Measurements from ENCODE around the gene PCAT7. TPM values are rescaled to one million over a fixed set of nuclear protein-coding genes. Genes with fewer than 3 reads are reported as not detected.

The PCAT7 gene
- polyA plus RNA-seq, 2 of the 4 experiments (the other 2 are of a cell fraction): 2.1 to 2.8 TPM

GRCh38 chr9:94526951-94527350 is 27.9 kb upstream of the PCAT7 start (continued):
- TF ChIP-seq CHD4 (IDR thresholded peaks at IDR 0.05; ENCODE audit: borderline replicate concordance): no peak
- no peak for TF ChIP-seq HOXA7 (CRISPR knock-in tag; IDR thresholded peaks at IDR 0.05)
- no peak for TF ChIP-seq CBX8 (IDR thresholded peaks at IDR 0.05)
- no peak for TF ChIP-seq MAZ (IDR thresholded peaks at IDR 0.05; ENCODE audit: borderline replicate concordance, low read depth, low read length)
- no peak for TF ChIP-seq EHMT2 (IDR thresholded peaks at IDR 0.05; ENCODE audit: low read depth)
- TF ChIP-seq NFE2L2 (conservative IDR thresholded peaks at IDR 0.05; ENCODE audit: low read length): no peak
- no peak for TF ChIP-seq ATOH8 (CRISPR knock-in tag; IDR thresholded peaks at IDR 0.05; ENCODE audit: low read depth)
- TF ChIP-seq, protein P1, sequence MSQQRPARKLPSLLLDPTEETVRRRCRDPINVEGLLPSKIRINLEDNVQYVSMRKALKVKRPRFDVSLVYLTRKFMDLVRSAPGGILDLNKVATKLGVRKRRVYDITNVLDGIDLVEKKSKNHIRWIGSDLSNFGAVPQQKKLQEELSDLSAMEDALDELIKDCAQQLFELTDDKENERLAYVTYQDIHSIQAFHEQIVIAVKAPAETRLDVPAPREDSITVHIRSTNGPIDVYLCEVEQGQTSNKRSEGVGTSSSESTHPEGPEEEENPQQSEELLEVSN (IDR thresholded peaks at IDR 0.05; ENCODE audit: borderline replicate concordance, low read depth): no peak

GRCh38 chr9:94528886-94529285 is 26.0 kb upstream of the PCAT7 start:
- ChIA-PET CTCF (no interaction called here), POLR2A (no interaction called here)
- WGBS (ENCODE audit: missing lambda C conversion rate): 96% methylated on average over 4 of the region's 4 CpGs
- FAIRE-seq: no peak
- ATAC-seq: no peak
- no peak for DNase-seq (ENCODE audit: low read depth in 1 of 2, low spot score in 1 of 2)
- Histone ChIP-seq H3K4me2 (no peak overlapping the region), H3K27ac (no peak overlapping the region), H3K4me3 (no peak overlapping the region), H3K9me3 (no peaks in the 10 kb centered on the region), H3K4me1 (peaks cover 10% of the 10 kb centered on the region; the same call in 2 of the 3 replicates)
- TF ChIP-seq ZC3H11A (IDR thresholded peaks at IDR 0.05): no peak
- no peak for TF ChIP-seq ELK1 (IDR thresholded peaks at IDR 0.05; ENCODE audit: low read depth, low read length)
- TF ChIP-seq, protein P2, sequence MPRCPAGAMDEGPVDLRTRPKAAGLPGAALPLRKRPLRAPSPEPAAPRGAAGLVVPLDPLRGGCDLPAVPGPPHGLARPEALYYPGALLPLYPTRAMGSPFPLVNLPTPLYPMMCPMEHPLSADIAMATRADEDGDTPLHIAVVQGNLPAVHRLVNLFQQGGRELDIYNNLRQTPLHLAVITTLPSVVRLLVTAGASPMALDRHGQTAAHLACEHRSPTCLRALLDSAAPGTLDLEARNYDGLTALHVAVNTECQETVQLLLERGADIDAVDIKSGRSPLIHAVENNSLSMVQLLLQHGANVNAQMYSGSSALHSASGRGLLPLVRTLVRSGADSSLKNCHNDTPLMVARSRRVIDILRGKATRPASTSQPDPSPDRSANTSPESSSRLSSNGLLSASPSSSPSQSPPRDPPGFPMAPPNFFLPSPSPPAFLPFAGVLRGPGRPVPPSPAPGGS (IDR thresholded peaks at IDR 0.05): no peak
- no peak for TF ChIP-seq CBX8 (IDR thresholded peaks at IDR 0.05)
- TF ChIP-seq HDAC2 (IDR thresholded peaks at IDR 0.05): no peak
- no peak for TF ChIP-seq MYC (IDR thresholded peaks at IDR 0.05; ENCODE audit: borderline replicate concordance, low read length)
- TF ChIP-seq RAD21 (conservative IDR thresholded peaks at IDR 0.05 in 1 of 2, IDR thresholded peaks at IDR 0.05 in 1 of 2): no peak
- TF ChIP-seq TP53 (CRISPR knock-in tag; IDR thresholded peaks at IDR 0.05): no peak
- no peak for TF ChIP-seq RARB (CRISPR knock-in tag; IDR thresholded peaks at IDR 0.05)
- no peak for TF ChIP-seq REST (IDR thresholded peaks at IDR 0.05)
- TF ChIP-seq ZFP36 (IDR thresholded peaks at IDR 0.05; ENCODE audit: borderline replicate concordance, partially characterized antibody): no peak
- TF ChIP-seq FOSB (CRISPR knock-in tag; IDR thresholded peaks at IDR 0.05): no peak
- TF ChIP-seq ATOH8 (CRISPR knock-in tag; IDR thresholded peaks at IDR 0.05; ENCODE audit: low read depth): no peak
- no peak for TF ChIP-seq POLR2A (IDR thresholded peaks at IDR 0.05; ENCODE audit: low read length)
- TF ChIP-seq GATA3 (IDR thresholded peaks at IDR 0.05; ENCODE audit: borderline replicate concordance): no peak
- no peak for TF ChIP-seq PHF8 (IDR thresholded peaks at IDR 0.05; ENCODE audit: borderline replicate concordance, low read depth)
- no peak for TF ChIP-seq EHF (CRISPR knock-in tag; IDR thresholded peaks at IDR 0.05)
- TF ChIP-seq POLR2AphosphoS2 (conservative IDR thresholded peaks at IDR 0.05; ENCODE audit: low read length): no peak

Measured in A549 (cell line).